DND-41 (cell line): Measurements from ENCODE around the gene MRPL55.

ENCODE experiments used
- ATAC-seq: fragments of 200-7000 bp; cut with Tn5 transposase; 3 replicates; pipeline ENCODE4 v1.9.1; 2021; ENCODE audit warnings: low read depth; ENCODE audit not compliant: insufficient read depth
- DNase-seq: peaks from one replicate; pipeline ENCODE4 v3.0.0-alpha.2; 2020
- H2AFZ ChIP-seq: 2 replicates; pipeline ENCODE4 v1.6.0; 2012; ENCODE audit warnings: low read depth, low read length
- H3K27ac ChIP-seq: 2 replicates; pipeline ENCODE4 v1.5.1; 2012; ENCODE audit warnings: low read length, inconsistent platforms
- H3K27me3 ChIP-seq: fragments of 200-600 bp; sonication (generic); 2 replicates; pipeline ENCODE4 v1.6.0; 2012; ENCODE audit warnings: low read length, mild to moderate bottlenecking, inconsistent platforms; ENCODE audit not compliant: insufficient read depth, poor library complexity
- H3K36me3 ChIP-seq: 2 replicates; pipeline ENCODE4 v1.5.1; 2012; ENCODE audit warnings: low read length, inconsistent platforms; ENCODE audit not compliant: insufficient read depth
- H3K4me1 ChIP-seq: 2 replicates; pipeline ENCODE4 v1.5.1; 2012; ENCODE audit warnings: mild to moderate bottlenecking, low read length; ENCODE audit not compliant: insufficient read depth
- H3K4me2 ChIP-seq: 2 replicates; pipeline ENCODE4 v1.6.0; 2012; ENCODE audit warnings: mild to moderate bottlenecking, moderate library complexity, low read length, inconsistent platforms; ENCODE audit not compliant: insufficient read depth
- H3K4me3 ChIP-seq, 2 experiments: fragments of 200-600 bp in 1 of 2; shearing (Covaris generic) in 1 of 2; 2 replicates each; pipeline ENCODE4 v1.5.1; 2012 to 2016; ENCODE audit warnings: inconsistent platforms in 2 of 2, low read length in 2 of 2, mild to moderate bottlenecking in 2 of 2, low read depth in 1 of 2, moderate library complexity in 1 of 2
- H3K79me2 ChIP-seq: 2 replicates; pipeline ENCODE4 v1.6.0; 2012; ENCODE audit warnings: low read length, inconsistent platforms; ENCODE audit not compliant: insufficient read depth
- H3K9ac ChIP-seq: 2 replicates; pipeline ENCODE4 v1.6.0; 2012; ENCODE audit warnings: low read depth, mild to moderate bottlenecking, inconsistent platforms, low read length, moderate library complexity
- H3K9me3 ChIP-seq: 2 replicates; pipeline ENCODE4 v1.5.1; 2012; ENCODE audit warnings: low read length, moderate library complexity, mild to moderate bottlenecking, inconsistent platforms; ENCODE audit not compliant: insufficient read depth, severe bottlenecking
- H4K20me1 ChIP-seq: 2 replicates; pipeline ENCODE4 v1.6.0; 2012; ENCODE audit warnings: low read length; ENCODE audit not compliant: insufficient read depth
- EZH2 ChIP-seq: IDR thresholded peaks from 3 replicates; pipeline ENCODE4 v1.6.1; 2012; ENCODE audit warnings: borderline replicate concordance, low read depth, mild to moderate bottlenecking, moderate library complexity, low read length, inconsistent platforms; ENCODE audit not compliant: severe bottlenecking
- TF ChIP-seq, protein P1 (sequence below): IDR thresholded peaks from 2 replicates; pipeline ENCODE4 v1.5.1; 2012; ENCODE audit warnings: borderline replicate concordance, low read length, moderate library complexity, mild to moderate bottlenecking; ENCODE audit not compliant: poor library complexity, severe bottlenecking; ENCODE audit errors: extremely low read depth

Gene MRPL55

DNA sequence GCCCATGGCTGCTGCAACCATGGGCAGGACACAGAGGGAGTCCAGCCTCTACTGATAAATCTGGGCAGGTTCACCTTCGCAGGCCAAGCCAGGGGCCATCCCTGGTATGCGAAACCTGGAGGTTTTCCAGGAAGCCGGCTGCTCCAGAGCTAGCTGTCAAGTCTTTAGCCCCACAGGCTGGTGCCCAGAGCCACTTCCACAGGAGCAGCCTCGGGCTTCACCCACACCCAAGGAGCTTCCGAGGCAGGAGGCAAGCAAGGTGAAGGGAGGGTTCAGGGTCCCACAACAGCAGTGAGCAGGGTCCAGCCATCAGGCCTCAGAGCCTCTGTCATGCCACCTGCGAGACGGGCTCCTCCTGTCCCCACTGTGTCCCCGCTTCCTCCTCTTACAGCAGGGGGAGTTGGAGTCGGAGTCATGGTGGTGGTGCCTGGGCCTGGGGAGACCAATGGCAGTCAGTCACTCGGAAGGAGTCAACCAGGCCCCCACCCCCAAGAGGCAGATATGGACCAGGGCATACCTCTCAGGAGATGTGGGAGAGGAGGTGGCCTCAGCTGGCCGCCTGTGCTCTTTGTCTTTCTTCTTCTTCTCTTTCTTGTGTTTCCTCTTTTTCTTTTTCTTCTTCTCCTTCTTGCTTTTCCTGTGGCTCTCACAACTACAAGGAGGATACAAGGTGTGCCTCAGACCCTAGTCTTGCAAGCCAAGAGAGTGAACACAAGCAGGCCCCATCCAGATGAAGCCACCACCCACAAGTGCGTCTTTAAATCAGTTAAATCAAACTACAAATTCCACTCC is 8.1 kb downstream of the MRPL55 start:
- H3K36me3 ChIP-seq: peaks cover 59% of the 10 kb centered on the region
- no peak overlapping the region for H2AFZ ChIP-seq
- no peak overlapping the region; the same call in 1 of the 2 replicates for H3K27ac ChIP-seq
- peaks cover 60% of the 10 kb centered on the region for H4K20me1 ChIP-seq
- H3K9me3 ChIP-seq: no peaks in the 10 kb centered on the region
- peaks cover 42% of the 10 kb centered on the region for H3K4me1 ChIP-seq
- TF ChIP-seq, protein P1, sequence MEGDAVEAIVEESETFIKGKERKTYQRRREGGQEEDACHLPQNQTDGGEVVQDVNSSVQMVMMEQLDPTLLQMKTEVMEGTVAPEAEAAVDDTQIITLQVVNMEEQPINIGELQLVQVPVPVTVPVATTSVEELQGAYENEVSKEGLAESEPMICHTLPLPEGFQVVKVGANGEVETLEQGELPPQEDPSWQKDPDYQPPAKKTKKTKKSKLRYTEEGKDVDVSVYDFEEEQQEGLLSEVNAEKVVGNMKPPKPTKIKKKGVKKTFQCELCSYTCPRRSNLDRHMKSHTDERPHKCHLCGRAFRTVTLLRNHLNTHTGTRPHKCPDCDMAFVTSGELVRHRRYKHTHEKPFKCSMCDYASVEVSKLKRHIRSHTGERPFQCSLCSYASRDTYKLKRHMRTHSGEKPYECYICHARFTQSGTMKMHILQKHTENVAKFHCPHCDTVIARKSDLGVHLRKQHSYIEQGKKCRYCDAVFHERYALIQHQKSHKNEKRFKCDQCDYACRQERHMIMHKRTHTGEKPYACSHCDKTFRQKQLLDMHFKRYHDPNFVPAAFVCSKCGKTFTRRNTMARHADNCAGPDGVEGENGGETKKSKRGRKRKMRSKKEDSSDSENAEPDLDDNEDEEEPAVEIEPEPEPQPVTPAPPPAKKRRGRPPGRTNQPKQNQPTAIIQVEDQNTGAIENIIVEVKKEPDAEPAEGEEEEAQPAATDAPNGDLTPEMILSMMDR: no peak
- TF ChIP-seq EZH2: no peak
- H3K9ac ChIP-seq: no peak overlapping the region
- ATAC-seq (no peak), DNase-seq (no peak)
- peak overlapping the region; percentile 73 for H3K4me2 ChIP-seq
- peaks cover 76% of the 10 kb centered on the region for H3K79me2 ChIP-seq
- H3K27me3 ChIP-seq: no peaks in the 10 kb centered on the region
- no peak overlapping the region for H3K4me3 ChIP-seq

DNA sequence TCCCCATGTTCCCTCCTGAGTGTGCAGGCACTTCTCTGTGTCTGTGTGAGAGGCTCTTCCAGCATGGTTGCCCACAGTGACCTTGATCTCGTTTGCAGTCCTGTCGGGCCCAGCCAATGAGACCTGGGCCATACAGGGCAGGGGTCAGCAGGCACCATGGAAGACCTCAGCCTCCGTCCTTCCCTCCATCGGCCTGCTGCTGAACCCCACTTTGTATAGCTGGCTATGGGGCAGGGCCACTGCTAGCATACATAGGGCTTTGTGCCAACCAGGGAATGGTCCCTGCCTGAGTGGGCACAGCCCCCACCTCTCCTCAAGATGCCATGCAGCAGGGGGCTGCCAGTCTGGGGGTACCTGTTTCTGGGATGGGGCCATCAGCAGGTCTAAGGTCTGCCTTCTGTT is 9.8 kb downstream of the MRPL55 start:
- TF ChIP-seq EZH2: no peak
- TF ChIP-seq, protein P1: no peak
- no peaks in the 10 kb centered on the region for H3K27me3 ChIP-seq
- H3K4me2 ChIP-seq: no peak overlapping the region
- H3K27ac ChIP-seq: no peak overlapping the region
- peaks cover 65% of the 10 kb centered on the region for H3K36me3 ChIP-seq
- H3K9ac ChIP-seq: no peak overlapping the region
- H4K20me1 ChIP-seq: peaks cover 76% of the 10 kb centered on the region
- H3K4me3 ChIP-seq: no peak overlapping the region
- peaks cover 29% of the 10 kb centered on the region for H3K4me1 ChIP-seq
- no peak for ATAC-seq
- no peak for DNase-seq
- H2AFZ ChIP-seq: no peak overlapping the region
- H3K79me2 ChIP-seq: peaks cover 86% of the 10 kb centered on the region
- H3K9me3 ChIP-seq: peaks cover 6% of the 10 kb centered on the region

DNA sequence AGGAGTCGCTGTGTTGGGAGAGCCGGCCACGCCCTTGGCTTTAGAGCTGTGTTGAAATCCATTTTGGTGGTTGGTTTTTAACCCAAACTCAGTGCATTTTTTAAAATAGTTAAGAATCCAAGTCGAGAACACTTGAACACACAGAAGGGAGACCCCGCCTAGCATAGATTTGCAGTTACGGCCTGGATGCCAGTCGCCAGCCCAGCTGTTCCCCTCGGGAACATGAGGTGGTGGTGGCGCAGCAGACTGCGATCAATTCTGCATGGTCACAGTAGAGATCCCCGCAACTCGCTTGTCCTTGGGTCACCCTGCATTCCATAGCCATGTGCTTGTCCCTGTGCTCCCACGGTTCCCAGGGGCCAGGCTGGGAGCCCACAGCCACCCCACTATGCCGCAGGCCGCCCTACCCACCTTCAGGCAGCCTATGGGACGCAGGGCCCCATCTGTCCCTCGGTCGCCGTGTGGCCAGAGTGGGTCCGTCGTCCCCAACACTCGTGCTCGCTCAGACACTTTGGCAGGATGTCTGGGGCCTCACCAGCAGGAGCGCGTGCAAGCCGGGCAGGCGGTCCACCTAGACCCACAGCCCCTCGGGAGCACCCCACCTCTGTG is 10.7 kb downstream of the MRPL55 start:
- Histone ChIP-seq H3K27me3 (no peaks in the 10 kb centered on the region), H2AFZ (no peak overlapping the region), H3K4me2 (no peak overlapping the region), H3K4me1 (peaks cover 20% of the 10 kb centered on the region), H4K20me1 (peaks cover 82% of the 10 kb centered on the region), H3K79me2 (peaks cover 86% of the 10 kb centered on the region), H3K9ac (no peak overlapping the region), H3K36me3 (peaks cover 71% of the 10 kb centered on the region), H3K9me3 (peaks cover 14% of the 10 kb centered on the region), H3K4me3 (no peak overlapping the region), H3K27ac (no peak overlapping the region)
- TF ChIP-seq EZH2: no peak
- TF ChIP-seq, protein P1: no peak
- no peak for DNase-seq
- no peak for ATAC-seq
